GM18873 (cell line): ENCODE results near the gene SLC35E4.

Source experiments
- ATAC-seq: cut with Tn5 transposase; IDR thresholded peaks from one replicate; pipeline ENCODE4 v1.9.1; 2021; ENCODE audit warnings: mild to moderate bottlenecking, moderate library complexity, moderate number of reproducible peaks; ENCODE audit not compliant: unreplicated experiment, low FRiP score

Gene SLC35E4

DNA sequence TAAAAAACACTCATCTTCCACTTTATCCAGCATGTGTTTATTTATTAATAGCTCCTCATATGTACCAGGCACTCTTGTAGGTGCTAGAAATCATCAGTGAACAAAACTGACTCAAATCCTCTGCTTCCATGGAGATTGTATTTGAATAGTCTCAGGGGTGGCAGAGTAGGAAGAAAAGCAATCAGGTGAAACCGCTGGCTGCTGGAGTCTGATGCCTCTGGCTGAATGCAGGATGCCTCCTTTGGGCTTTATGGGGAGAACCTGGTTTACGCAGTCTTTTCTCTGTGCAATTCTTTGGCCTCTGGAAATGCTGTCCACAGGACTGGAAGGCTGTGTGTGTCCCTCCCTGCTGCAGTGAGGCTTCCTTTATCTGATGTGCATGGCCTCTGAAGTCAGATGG lies 46.2 kb downstream of the SLC35E4 start:
- ATAC-seq: no peak

DNA sequence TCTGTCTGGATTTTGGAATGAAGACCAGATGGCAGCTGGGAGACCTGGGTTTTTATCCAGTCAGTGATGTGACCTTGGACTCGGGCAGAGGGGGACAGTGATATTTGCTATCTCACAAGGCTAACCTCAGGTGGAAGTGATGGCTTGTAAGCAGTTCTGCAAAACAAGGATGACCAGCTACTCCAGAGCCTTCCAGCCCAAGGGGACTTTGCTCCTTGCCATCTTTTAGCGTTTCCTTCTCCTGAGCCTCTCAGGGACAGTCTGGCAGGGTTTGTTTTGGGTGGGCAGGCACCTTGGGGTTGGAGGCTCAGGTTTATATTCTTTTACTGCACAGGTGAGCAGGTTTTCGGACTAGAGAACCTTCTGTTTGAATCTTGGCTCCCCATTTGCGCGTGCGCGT lies 49.6 kb downstream of the SLC35E4 start:
- no peak for ATAC-seq

DNA sequence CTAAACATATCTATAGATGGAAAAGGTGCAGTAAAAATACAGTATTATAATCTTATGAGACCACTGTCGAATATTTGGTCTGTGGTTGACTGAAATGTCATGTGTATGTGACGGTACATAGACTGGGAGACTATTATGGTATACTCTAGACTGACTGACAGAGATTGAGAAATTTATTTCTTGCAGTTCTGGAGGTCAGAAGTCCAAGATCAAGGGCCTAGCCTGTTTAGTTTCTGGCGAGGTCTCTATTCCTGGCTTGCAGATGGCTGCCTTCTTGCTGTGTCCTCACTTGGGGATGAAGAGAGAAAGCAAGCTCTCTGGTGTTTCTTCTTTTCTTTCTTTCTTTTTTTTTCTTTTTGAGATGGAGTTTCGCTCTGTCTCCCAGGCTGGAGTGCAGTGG lies 51.8 kb downstream of the SLC35E4 start:
- ATAC-seq: no peak

DNA sequence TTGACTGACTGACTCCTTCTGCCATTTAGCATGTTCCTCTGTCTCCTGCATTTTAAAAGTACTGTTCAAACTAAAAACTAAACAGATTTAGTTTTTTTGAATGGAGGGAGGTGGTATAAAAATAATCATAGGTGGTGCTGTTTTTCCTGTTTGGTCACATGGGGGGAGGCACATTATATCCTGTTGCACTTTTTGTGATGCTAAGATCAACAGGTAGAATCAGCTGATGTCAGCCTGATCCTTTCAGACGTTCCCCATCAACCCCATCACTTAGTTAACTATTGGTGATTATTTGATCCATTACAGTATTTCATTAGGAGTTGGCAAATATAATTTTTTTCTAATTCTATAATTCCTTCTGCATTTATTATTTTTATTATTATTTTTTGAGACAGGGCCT lies 54.0 kb downstream of the SLC35E4 start:
- no peak for ATAC-seq

DNA sequence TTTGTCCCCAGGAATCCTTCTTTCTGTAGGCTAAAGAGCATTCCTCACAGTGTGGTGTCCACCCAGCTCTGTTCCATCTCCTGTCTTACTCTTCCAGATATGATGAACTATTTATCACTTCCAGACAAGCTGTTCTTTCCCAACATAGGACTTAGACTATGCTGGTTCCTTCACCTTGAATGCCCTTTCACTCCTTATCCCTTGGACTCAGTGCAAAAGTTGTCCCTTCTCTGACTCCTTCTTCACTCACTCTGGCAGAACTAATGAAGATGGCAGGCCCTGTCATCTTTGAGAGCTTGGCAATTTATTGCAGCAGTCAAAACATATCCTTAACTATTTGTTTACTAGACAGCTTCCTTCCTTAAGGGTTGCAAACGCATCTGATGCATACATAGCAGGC lies 55.6 kb downstream of the SLC35E4 start:
- ATAC-seq: no peak

DNA sequence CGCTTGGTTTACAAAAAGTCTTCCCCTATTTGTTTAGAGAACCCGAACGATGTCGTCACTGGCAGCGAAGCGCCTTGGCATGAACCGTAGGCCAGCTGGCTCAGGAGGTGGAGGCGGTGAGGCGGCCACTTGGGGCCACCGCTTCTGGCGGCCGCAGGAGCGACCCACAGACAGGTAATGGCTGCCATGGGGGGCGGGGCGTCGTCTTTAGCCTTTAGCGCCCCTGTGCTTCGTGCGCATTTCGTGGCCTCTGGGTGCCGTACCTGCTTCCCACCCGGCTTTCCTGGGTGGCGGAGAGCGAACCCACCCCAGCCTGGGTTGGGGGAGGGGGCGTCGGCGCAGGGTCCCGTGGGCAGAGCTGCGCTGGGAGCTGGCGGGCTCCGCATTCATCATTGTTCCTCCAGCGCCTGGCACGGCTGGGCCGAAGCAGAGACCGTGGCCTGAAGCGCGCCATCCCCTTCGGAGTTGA lies 58.6 kb downstream of the SLC35E4 start:
- no peak for ATAC-seq

DNA sequence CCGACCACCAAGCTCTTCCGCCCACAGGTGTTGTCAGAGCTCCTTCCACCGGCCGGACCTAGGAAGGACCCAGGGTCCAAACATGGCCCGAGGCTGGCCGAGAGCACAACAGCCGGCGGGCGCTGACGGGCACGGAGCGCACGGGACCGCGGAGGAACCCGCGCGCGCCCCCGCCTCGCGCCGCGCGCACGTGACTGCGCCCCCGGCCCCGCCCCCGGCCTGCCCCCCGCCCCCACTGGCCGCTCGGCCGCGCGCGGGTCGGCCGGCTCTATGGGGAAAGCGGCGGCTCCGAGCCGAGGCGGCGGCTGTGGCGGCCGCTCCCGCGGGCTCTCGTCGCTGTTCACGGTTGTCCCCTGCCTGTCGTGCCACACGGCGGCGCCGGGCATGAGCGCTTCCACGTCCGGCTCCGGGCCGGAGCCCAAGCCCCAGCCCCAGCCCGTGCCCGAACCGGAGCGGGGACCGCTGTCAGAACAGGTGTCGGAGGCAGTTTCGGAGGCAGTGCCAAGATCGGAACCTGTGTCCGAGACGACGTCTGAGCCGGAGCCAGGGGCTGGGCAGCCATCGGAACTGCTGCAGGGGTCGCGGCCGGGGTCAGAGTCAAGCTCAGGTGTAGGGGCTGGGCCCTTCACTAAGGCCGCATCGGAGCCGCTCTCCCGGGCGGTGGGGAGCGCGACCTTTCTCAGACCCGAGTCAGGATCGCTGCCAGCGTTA lies 59.2 kb downstream of the SLC35E4 start, which contains the start of gene OSBP2:
Gene OSBP2, plus strand, starts transcription at position 235 of the 711 bp plus-strand sequence. Its CDS starts 36 bp downstream, at position 271.
- no peak for ATAC-seq

DNA sequence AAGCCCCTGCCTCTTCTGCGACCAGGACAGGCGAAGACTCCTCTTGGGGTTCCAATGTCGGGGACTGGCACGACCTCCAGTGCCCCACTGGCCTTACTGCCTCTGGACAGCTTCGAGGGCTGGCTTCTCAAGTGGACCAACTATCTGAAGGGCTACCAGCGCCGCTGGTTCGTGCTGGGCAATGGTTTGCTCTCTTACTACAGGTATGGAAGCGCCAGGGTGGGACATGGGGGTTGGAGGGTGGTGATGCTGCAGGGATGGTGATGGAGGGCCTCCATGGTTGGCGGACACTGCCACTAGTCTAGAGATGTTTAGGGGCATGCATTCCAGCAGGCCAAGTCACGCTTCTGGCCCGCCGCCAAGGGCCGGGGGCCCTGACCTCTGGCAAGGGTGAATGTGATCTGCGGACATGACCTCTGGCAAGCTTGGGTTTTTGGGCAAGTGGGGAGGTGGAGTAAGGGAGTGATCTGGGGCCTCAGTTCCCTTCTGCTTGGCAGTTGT lies 59.8 kb downstream of the SLC35E4 start:
- ATAC-seq: no peak

DNA sequence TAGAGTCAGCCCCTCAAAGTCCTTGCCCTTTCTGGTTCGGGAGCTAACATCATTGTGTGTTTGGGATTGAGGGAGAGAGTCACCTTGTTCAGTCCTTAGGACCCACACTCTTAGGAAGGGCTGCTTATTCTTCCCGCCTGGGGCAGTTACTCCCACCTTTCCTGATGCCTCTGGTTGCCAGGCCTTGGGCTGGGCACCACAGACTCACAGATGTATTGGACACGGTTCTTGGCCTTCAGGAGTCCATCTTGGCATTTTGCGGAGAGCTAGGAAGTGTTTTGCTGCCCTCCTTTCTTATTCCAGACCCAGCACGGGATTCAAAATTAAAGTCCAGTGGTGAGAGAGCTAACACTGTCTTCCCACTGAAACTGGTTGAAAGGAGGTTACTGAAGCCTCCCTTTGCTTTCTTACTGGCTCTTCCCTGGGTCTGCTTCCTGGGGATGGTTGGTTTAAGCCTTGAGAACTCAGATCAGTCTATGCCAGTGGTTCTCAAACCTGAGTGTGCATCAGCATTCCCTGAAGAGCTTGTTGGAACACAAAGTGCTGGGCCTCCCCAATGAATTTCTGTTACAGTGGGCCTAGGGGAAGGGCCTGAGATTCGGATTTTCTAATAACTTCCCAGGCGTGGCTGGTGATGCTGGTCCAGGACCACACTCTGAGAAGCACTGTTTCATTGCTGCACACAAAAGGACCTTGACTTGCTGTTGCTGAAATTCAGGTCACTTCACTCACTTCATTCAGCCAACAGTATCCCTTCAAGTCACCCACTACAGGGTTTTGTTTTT lies 60.5 kb downstream of the SLC35E4 start:
- ATAC-seq: no peak
